Sigmoid colon (tissue), 7 donors: Measurements from ENCODE around the gene NKAPL. TPM values are rescaled to one million over a fixed set of nuclear protein-coding genes. Genes with fewer than 3 reads are reported as not detected.

ENCODE experiments used
- DNase-seq: peaks from one replicate; pipeline ENCODE4 v3.0.0-alpha.2; 2019
- H3K27ac ChIP-seq, 4 donors: fragments of 200-600 bp; sonication (generic); one replicate each; pipeline ENCODE4 v1.5.1; 2016 to 2019; ENCODE audit warnings: mild to moderate bottlenecking in 1 of 4
- H3K27me3 ChIP-seq, 3 donors: fragments of 200-600 bp; sonication (generic); one replicate each; pipeline ENCODE4 v1.5.1; 2019; ENCODE audit warnings: mild to moderate bottlenecking in 1 of 3
- H3K36me3 ChIP-seq, 4 donors: fragments of 200-600 bp; sonication (generic); one replicate each; pipeline ENCODE4 v1.5.1; 2016 to 2019
- H3K4me1 ChIP-seq, 4 donors: fragments of 200-600 bp; sonication (generic); one replicate each; pipeline ENCODE4 v1.5.1; 2017 to 2019
- H3K4me3 ChIP-seq, 4 donors: fragments of 200-600 bp; sonication (generic); one replicate each; pipeline ENCODE4 v1.5.1; 2017 to 2019; ENCODE audit warnings: mild to moderate bottlenecking in 2 of 4, moderate library complexity in 1 of 4
- H3K9me3 ChIP-seq, 4 donors: fragments of 200-600 bp in 3 of 4; sonication (generic) in 3 of 4; one replicate each; pipeline versions ENCODE4 v1.5.1 to v1.6.1; 2013 to 2019
- EP300 ChIP-seq, 4 donors: sonication (generic); formaldehyde crosslinking; IDR thresholded peaks; one replicate each; pipeline ENCODE4 v1.6.1; 2017; ENCODE audit warnings: antibody characterized with exemption in 4 of 4
- POLR2A ChIP-seq, 2 donors: fragments of 450-650 bp; IDR thresholded peaks; one replicate each; pipeline ENCODE4 v1.6.1; 2016; ENCODE audit warnings: antibody characterized with exemption in 2 of 2, mild to moderate bottlenecking in 2 of 2, moderate library complexity in 2 of 2
- POLR2AphosphoS5 ChIP-seq, 4 donors: sonication (generic); formaldehyde crosslinking; IDR thresholded peaks; one replicate each; pipeline ENCODE4 v1.6.1; 2017; ENCODE audit warnings: antibody characterized with exemption in 4 of 4
- WGBS, 2 donors: extraction: QIAGEN DNeasy Blood & Tissue Kit; methylation state at CpG; one replicate each; pipeline ENCODE4 v1.1.7; 2013; 5-methylcytosine and 5-hydroxymethylcytosine counted together
- intact Hi-C: fragments of 100-400 bp; cut with DNase I; formaldehyde crosslinking; loops from one replicate; pipeline ENCODE4 v1.15.1; 2023
- polyA plus RNA-seq, 3 donors: library from polyadenylated mRNA; stranded (reverse); fragments of 200-250 nt; gene quantifications; one replicate each; pipeline ENCODE4 v1.2.3, GENCODE V29; 2013
- total RNA-seq, 4 donors: library from RNA; depleted of rRNA; stranded (reverse); fragments of >200 nt; gene quantifications; one replicate each; pipeline ENCODE4 v1.1.0, GENCODE V29; 2016
- TF ChIP-seq, protein P1 (sequence below), 4 experiments: fragments of 450-650 bp in 3 of 4; fragments of 200-600 bp in 1 of 4; IDR thresholded peaks; one replicate each; pipeline ENCODE4 v1.5.1; 2016 to 2019; ENCODE audit warnings: antibody characterized with exemption in 4 of 4, mild to moderate bottlenecking in 3 of 4, moderate library complexity in 2 of 4
- donor health status: healthy with polysubstance abuse.
- donor health status: Bipolar disorder and iron deficiency.
- donor health status: healthy.

The NKAPL gene
- total and polyA plus RNA-seq, 7 donors: 0.55 to 7.5 (median 2.7) TPM; not detected in 1

DNA sequence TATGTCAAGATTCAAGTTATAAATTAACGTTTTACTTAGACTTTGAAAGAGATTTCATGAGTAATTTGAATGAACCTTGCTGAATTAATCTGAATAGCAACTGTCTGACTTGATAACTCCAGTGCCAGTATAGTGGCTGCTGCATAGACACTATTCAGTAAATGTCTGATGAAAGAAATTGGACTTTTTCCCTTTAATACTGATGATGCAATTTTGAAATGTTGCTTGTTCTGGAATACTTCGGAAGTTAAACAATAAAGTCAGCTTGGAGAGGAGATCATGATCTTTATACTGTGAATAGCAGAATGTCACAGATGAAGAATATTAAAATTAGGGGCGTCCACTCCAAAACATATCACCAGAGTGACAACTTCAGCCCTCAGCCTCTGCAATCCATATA lies 18.6 kb downstream of the NKAPL start:
- no peak overlapping the region for H3K27ac ChIP-seq
- no peak for DNase-seq
- H3K4me3 ChIP-seq: no peak overlapping the region
- intact Hi-C loops: no loop called here
- no peaks in the 10 kb centered on the region for H3K9me3 ChIP-seq
- H3K27me3 ChIP-seq: no peaks in the 10 kb centered on the region
- H3K4me1 ChIP-seq: peaks cover 0 to 18% (median 12%) of the 10 kb centered on the region in 4 donors
- TF ChIP-seq EP300 (IDR thresholded peaks at IDR 0.05) (no peak), POLR2A (IDR thresholded peaks at IDR 0.05) (no peak), POLR2AphosphoS5 (IDR thresholded peaks at IDR 0.05) (no peak)
- TF ChIP-seq, protein P1, sequence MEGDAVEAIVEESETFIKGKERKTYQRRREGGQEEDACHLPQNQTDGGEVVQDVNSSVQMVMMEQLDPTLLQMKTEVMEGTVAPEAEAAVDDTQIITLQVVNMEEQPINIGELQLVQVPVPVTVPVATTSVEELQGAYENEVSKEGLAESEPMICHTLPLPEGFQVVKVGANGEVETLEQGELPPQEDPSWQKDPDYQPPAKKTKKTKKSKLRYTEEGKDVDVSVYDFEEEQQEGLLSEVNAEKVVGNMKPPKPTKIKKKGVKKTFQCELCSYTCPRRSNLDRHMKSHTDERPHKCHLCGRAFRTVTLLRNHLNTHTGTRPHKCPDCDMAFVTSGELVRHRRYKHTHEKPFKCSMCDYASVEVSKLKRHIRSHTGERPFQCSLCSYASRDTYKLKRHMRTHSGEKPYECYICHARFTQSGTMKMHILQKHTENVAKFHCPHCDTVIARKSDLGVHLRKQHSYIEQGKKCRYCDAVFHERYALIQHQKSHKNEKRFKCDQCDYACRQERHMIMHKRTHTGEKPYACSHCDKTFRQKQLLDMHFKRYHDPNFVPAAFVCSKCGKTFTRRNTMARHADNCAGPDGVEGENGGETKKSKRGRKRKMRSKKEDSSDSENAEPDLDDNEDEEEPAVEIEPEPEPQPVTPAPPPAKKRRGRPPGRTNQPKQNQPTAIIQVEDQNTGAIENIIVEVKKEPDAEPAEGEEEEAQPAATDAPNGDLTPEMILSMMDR (IDR thresholded peaks at IDR 0.05): no peak
- peaks cover 11 to 49% (median 27%) of the 10 kb centered on the region in 4 donors for H3K36me3 ChIP-seq
- 78 to 85% methylated on average over 3 of the region's 3 CpGs for WGBS, 2 donors

- WGBS, 2 donors: 34 to 47% methylated on average over 3 of the region's 3 CpGs
- Histone ChIP-seq H3K27me3 (no peaks in the 10 kb centered on the region), H3K4me3 (peak overlapping the region; percentile 65 to 68 (median 66)), H3K9me3 (no peaks in the 10 kb centered on the region), H3K4me1 (peaks cover 0 to 18% (median 12%) of the 10 kb centered on the region in 4 donors), H3K27ac (peak overlapping the region; percentile 77 to 79 (median 78)), H3K36me3 (peaks cover 9 to 41% (median 17%) of the 10 kb centered on the region in 4 donors)
- DNase-seq: no peak
- TF ChIP-seq EP300 (IDR thresholded peaks at IDR 0.05): no peak
- no peak for TF ChIP-seq POLR2AphosphoS5 (IDR thresholded peaks at IDR 0.05)
- no peak for TF ChIP-seq POLR2A (IDR thresholded peaks at IDR 0.05)
- TF ChIP-seq, protein P1 (IDR thresholded peaks at IDR 0.05): no peak
- intact Hi-C loops: loop anchor here (5.0 kb wide), 2 partner anchors 52 to 77 kb away; no protein-coding TSS in a partner anchor
Measured at GRCh38 chr6:28280595-28281287, 21.6 kb downstream of the NKAPL start.

GRCh38 chr6:28281288-28282064 lies 22.4 kb downstream of the NKAPL start, which contains the start of gene PGBD1:
PGBD1 (plus strand) TSS chr6:28281572; CDS start chr6:28283814, 2,242 bp downstream.
- intact Hi-C loops: loop anchor here (5.0 kb wide), 2 partner anchors 51 to 76 kb away; no protein-coding TSS in a partner anchor
- Histone ChIP-seq H3K36me3 (peaks cover 9 to 40% (median 16%) of the 10 kb centered on the region in 4 donors), H3K27ac (peak within 1 kb of the TSS; percentile 77 to 79 (median 78)), H3K4me1 (peaks cover 0 to 18% (median 12%) of the 10 kb centered on the region in 4 donors), H3K9me3 (no peaks in the 10 kb centered on the region), H3K27me3 (no peaks in the 10 kb centered on the region), H3K4me3 (peak within 1 kb of the TSS; percentile 65 to 68 (median 66))
- TF ChIP-seq POLR2AphosphoS5 (IDR thresholded peaks at IDR 0.05): peak in 3 of 4 donors; percentile 7 to 74 (median 66)
- TF ChIP-seq POLR2A (IDR thresholded peaks at IDR 0.05): peak in 1 of 2 donors; percentile 51
- TF ChIP-seq, protein P1 (IDR thresholded peaks at IDR 0.05): no peak
- 1% methylated on average over 50 of the region's 50 CpGs for whole genome bisulfite sequencing, 2 donors
- DNase-seq: peak; percentile 86

- WGBS, 2 donors: 96 to 97% methylated on average over 2 of the region's 2 CpGs
- H3K36me3 ChIP-seq: peaks cover 9 to 43% (median 13%) of the 10 kb centered on the region in 4 donors
Measured at GRCh38 chr6:28282926-28283325, 23.8 kb downstream of the NKAPL start.

More at GRCh38 chr6:28282926-28283325, 23.8 kb downstream of the NKAPL start:
- no peak for DNase-seq
- peaks cover 0 to 18% (median 12%) of the 10 kb centered on the region in 4 donors for H3K4me1 ChIP-seq
- H3K27me3 ChIP-seq: no peaks in the 10 kb centered on the region
- intact Hi-C loops: loop anchor here (5.0 kb wide), 2 partner anchors 49 to 74 kb away; no protein-coding TSS in a partner anchor
- no peaks in the 10 kb centered on the region for H3K9me3 ChIP-seq
- TF ChIP-seq, protein P1 (IDR thresholded peaks at IDR 0.05): no peak
- TF ChIP-seq EP300 (IDR thresholded peaks at IDR 0.05) (no peak), POLR2A (IDR thresholded peaks at IDR 0.05) (no peak), POLR2AphosphoS5 (IDR thresholded peaks at IDR 0.05) (no peak)
- H3K27ac ChIP-seq: no peak overlapping the region
- no peak overlapping the region for H3K4me3 ChIP-seq
